ENCODE data around the gene HIF3A. TPM values are rescaled to one million over a fixed set of nuclear protein-coding genes. Genes with fewer than 3 reads are reported as not detected.
"Not testable (repeated sequence)": the region's sequence is repeated elsewhere in the genome, so short reads cannot be mapped to it uniquely, and the experiment has no call there.

Gene HIF3A
- 10 to 100 TPM in 1 of 4 donors, 1 to 10 TPM in 3; 3.8 to 52.8 (median 6.2) TPM for total RNA-seq

DNA sequence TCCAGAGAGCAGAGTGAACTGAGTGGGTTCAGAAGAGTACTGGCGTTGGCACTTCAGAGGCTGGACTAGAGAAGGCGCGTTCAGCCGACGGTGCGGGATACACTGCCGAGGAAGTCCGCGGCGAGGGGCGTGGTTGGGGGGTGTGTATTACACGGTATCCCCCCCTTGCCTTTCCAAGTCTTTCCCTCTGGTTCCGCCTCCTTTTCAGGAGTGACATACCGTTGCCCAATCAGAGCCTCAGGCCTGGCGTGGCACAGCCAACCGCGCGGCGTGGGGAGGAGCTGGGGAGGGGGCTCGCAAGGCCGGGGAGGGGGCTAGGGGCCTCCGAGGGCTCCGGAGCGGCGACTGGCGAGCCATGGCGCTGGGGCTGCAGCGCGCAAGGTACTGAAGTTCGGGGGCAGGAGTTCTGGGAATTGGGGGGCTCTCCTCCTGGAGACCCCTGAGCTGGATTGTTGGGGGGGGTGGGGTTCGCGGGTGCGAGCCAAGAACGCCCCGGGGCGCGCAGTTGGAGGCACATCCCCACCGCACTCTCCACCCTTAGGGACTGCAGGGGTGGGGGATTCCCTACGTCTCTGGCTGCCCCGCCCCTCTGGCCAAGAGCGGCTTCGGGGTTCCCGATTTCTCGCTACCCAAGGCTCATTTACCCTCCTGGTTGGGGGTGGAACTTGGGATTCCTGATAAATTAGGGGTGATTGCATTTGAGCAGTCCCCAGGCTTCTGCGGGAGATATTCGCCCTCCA is at the start of gene HIF3A:
Gene HIF3A (plus strand): TSS at position 321 of the 740 bp plus-strand sequence. CDS start 35 bp downstream, at position 356.
- Histone ChIP-seq H3K4me3 (peak within 1 kb of the TSS in 3 of 4 donors; percentile 47 to 65 (median 57)), H3K9me3 (no peaks in the 10 kb centered on the region), H3K36me3 (no peaks in the 10 kb centered on the region), H3K27ac (peak within 1 kb of the TSS; percentile 79 to 96 (median 92)), H3K4me1 (peaks cover 35 to 63% (median 42%) of the 10 kb centered on the region in 3 donors), H3K27me3 (peaks cover 0 to 21% (median 0%) of the 10 kb centered on the region in 4 donors)
- TF ChIP-seq, protein P1, sequence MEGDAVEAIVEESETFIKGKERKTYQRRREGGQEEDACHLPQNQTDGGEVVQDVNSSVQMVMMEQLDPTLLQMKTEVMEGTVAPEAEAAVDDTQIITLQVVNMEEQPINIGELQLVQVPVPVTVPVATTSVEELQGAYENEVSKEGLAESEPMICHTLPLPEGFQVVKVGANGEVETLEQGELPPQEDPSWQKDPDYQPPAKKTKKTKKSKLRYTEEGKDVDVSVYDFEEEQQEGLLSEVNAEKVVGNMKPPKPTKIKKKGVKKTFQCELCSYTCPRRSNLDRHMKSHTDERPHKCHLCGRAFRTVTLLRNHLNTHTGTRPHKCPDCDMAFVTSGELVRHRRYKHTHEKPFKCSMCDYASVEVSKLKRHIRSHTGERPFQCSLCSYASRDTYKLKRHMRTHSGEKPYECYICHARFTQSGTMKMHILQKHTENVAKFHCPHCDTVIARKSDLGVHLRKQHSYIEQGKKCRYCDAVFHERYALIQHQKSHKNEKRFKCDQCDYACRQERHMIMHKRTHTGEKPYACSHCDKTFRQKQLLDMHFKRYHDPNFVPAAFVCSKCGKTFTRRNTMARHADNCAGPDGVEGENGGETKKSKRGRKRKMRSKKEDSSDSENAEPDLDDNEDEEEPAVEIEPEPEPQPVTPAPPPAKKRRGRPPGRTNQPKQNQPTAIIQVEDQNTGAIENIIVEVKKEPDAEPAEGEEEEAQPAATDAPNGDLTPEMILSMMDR (IDR thresholded peaks at IDR 0.05): no peak
- TF ChIP-seq POLR2A (IDR thresholded peaks at IDR 0.05): no peak
- WGBS, 2 donors: 7 to 16% methylated on average over 15 to 16 of the region's 46 CpGs
- DNase-seq: no peak
- intact Hi-C loops (cut with DNase I): no loop called here

GRCh38 chr19:46250076-46250735 is 46.6 kb upstream of the HIF3A start:
- H3K9me3 ChIP-seq: no peaks in the 10 kb centered on the region
- TF ChIP-seq POLR2A (IDR thresholded peaks at IDR 0.05): no peak
- intact Hi-C loops (cut with DNase I): no loop called here
- no peaks in the 10 kb centered on the region for H3K36me3 ChIP-seq
- WGBS, 2 donors: 33 to 50% methylated on average over 3 of the region's 3 CpGs
- H3K4me1 ChIP-seq: peaks cover 0 to 49% (median 0%) of the 10 kb centered on the region in 3 donors
- peak overlapping the region in 1 of 4 donors; percentile 6 for H3K4me3 ChIP-seq
- H3K27ac ChIP-seq: peak overlapping the region in 1 of 4 donors; percentile 40
- peaks cover 0 to 33% (median 0%) of the 10 kb centered on the region in 4 donors for H3K27me3 ChIP-seq
- DNase-seq: no peak

DNA sequence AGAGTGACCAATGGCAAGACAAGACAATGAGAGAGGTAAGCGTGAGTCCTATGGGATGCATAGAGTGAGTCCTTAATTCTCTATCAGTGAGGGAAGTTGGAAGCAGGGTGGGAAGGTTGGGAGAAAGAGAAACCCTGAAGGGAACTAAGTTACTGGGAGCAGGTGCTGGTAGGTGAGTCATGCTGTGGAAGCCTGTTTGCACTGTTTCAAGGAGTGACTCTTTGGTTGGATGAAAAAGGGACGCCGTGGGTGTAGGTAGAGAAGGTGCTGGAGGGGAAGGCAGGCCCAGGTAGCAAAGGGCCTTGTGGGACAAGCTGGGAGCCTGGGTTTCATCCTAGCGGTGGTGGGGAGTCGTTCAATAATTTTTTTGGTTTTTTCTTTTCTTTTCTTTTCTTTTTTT is 45.4 kb upstream of the HIF3A start:
- Histone ChIP-seq H3K4me3 (no peak overlapping the region), H3K4me1 (peaks cover 0 to 58% (median 0%) of the 10 kb centered on the region in 3 donors), H3K9me3 (no peaks in the 10 kb centered on the region), H3K27me3 (peaks cover 0 to 24% (median 0%) of the 10 kb centered on the region in 4 donors), H3K27ac (peak overlapping the region in 1 of 4 donors; percentile 40), H3K36me3 (no peaks in the 10 kb centered on the region)
- TF ChIP-seq, protein P1 (IDR thresholded peaks at IDR 0.05): no peak
- TF ChIP-seq POLR2A (IDR thresholded peaks at IDR 0.05): no peak
- DNase-seq: no peak
- 30 to 42% methylated on average over 5 of the region's 5 CpGs for WGBS, 2 donors
- intact Hi-C loops (cut with DNase I): no loop called here

DNA sequence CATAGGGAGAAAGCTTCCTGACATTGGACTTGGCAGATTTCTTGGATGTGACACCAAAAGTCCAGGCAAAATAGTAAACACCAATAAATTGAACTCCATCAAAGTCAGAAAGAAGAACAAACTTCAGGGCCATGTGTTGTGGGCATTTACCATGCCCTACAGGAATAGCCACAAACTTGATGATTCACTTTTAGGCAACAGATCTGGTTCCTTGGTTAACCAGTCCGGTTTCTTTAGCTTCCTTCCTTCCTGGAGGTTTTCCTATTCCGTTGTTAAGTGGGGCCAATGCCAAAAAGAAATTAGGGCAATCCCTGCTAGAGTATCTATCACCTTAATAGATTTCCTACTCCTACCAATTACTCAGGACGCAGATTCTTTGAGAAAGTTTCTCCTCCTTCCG is 42.1 kb upstream of the HIF3A start:
- H3K9me3 ChIP-seq: no peaks in the 10 kb centered on the region
- H3K4me3 ChIP-seq: no peak overlapping the region
- DNase-seq: no peak
- no peak for TF ChIP-seq POLR2A (IDR thresholded peaks at IDR 0.05)
- TF ChIP-seq, protein P1 (IDR thresholded peaks at IDR 0.05): no peak
- H3K27me3 ChIP-seq: peaks cover 0 to 27% (median 0%) of the 10 kb centered on the region in 4 donors
- H3K4me1 ChIP-seq: peaks cover 0 to 52% (median 0%) of the 10 kb centered on the region in 3 donors
- no peaks in the 10 kb centered on the region for H3K36me3 ChIP-seq
- peak overlapping the region in 1 of 4 donors; percentile 16 for H3K27ac ChIP-seq
- WGBS, 2 donors: 47 to 56% methylated on average over 4 of the region's 4 CpGs
- intact Hi-C loops (cut with DNase I): no loop called here

DNA sequence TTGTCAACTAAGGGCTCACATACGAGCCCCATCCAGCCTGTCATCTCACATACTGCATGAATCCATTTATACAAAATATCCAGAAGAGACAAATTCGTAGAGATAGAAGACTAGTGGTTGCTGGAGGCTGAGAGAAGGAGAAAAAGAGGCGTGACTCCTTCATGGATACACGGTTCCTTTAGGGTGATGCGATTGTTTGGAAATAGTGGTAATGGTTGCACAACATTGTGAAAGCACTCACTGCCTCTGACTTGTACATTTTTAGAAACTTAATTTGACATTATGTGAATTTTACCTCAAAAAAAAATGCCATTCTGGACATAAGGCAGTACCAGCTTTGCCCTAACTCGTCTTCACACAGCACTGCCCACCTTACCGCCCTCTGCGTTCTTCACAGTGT is 40.0 kb upstream of the HIF3A start:
- Histone ChIP-seq H3K4me3 (no peak overlapping the region), H3K4me1 (peaks cover 0 to 31% (median 0%) of the 10 kb centered on the region in 3 donors), H3K27ac (no peak overlapping the region), H3K27me3 (peaks cover 0 to 37% (median 0%) of the 10 kb centered on the region in 4 donors), H3K9me3 (no peaks in the 10 kb centered on the region), H3K36me3 (no peaks in the 10 kb centered on the region)
- WGBS, 2 donors: 53 to 63% methylated on average over 7 to 8 of the region's 8 CpGs
- TF ChIP-seq, protein P1 (IDR thresholded peaks at IDR 0.05): no peak
- intact Hi-C loops (cut with DNase I): no loop called here
- no peak for DNase-seq

GRCh38 chr19:46261501-46261900 is 35.3 kb upstream of the HIF3A start:
- Histone ChIP-seq H3K4me1 (peaks cover 0 to 12% (median 0%) of the 10 kb centered on the region in 3 donors), H3K27me3 (peaks cover 0 to 61% (median 0%) of the 10 kb centered on the region in 4 donors)
- WGBS, 2 donors: 49% methylated on average over 5 of the region's 7 CpGs; no CpG with 5 or more reads in 1 of the 2 donors
- not testable (repeated sequence) for H3K27ac ChIP-seq, DNase-seq, H3K4me3 ChIP-seq, H3K36me3 ChIP-seq, H3K9me3 ChIP-seq
- intact Hi-C loops (cut with DNase I): loop anchor here (10.0 kb wide), 2 partner anchors 77 to 237 kb away; partner anchors contain the start of gene PGLYRP1

- Histone ChIP-seq H3K27ac (peak overlapping the region in 1 of 4 donors; percentile 34), H3K27me3 (peaks cover 0 to 56% (median 0%) of the 10 kb centered on the region in 4 donors), H3K4me1 (peaks cover 0 to 12% (median 0%) of the 10 kb centered on the region in 3 donors)
- DNase-seq, H3K36me3 ChIP-seq, H3K9me3 ChIP-seq, H3K4me3 ChIP-seq: not testable (repeated sequence)
- whole genome bisulfite sequencing, 2 donors: 24 to 45% methylated on average over 11 of the region's 11 CpGs
- intact Hi-C loops (cut with DNase I): loop anchor here (10.0 kb wide), 2 partner anchors 78 to 238 kb away; partner anchors contain the start of gene PGLYRP1
These were observed 34.1 kb upstream of the HIF3A start for GRCh38 chr19:46262684-46263296.

DNA sequence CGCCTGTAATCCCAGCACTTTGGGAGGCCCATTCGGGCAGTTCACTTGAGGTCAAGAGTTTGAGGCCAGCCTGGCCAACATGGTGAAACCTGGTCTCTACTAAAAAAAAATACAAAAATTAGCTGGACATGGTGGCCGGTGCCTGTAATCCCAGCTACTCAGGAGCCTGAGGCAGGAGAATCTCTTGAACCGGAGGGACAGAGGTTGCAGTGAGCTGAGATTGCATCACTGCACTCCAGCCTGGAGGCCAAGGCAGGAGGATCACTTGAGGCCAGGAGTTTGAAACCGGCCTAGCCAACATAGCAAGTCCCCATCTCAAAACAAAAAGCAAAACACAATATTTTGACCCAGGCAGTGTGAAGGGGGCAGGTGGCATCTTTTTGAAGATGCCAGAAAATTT is 32.0 kb upstream of the HIF3A start:
- not testable (repeated sequence) for H3K9me3 ChIP-seq, DNase-seq, H3K4me3 ChIP-seq, H3K36me3 ChIP-seq, H3K27ac ChIP-seq
- peaks cover 0 to 58% (median 0%) of the 10 kb centered on the region in 4 donors for H3K27me3 ChIP-seq
- 60 to 67% methylated on average over 5 of the region's 5 CpGs for WGBS, 2 donors
- intact Hi-C loops (cut with DNase I): loop anchor here (5.0 to 10.0 kb wide), 3 partner anchors 80 to 240 kb away; partner anchors contain the start of gene PGLYRP1
- peaks cover 0 to 12% (median 0%) of the 10 kb centered on the region in 3 donors for H3K4me1 ChIP-seq

All from esophagus squamous epithelium (tissue), 5 donors.